Measurements from ENCODE around the gene KCNB1.
"Not testable (repeated sequence)": the region's sequence is repeated elsewhere in the genome, so short reads cannot be mapped to it uniquely, and the experiment has no call there.

KCNB1 gene

GRCh38 chr20:49433333-49433732, 49.1 kb downstream of the KCNB1 start:
- no peak for DNase-seq (ENCODE audit: low read depth)

DNA sequence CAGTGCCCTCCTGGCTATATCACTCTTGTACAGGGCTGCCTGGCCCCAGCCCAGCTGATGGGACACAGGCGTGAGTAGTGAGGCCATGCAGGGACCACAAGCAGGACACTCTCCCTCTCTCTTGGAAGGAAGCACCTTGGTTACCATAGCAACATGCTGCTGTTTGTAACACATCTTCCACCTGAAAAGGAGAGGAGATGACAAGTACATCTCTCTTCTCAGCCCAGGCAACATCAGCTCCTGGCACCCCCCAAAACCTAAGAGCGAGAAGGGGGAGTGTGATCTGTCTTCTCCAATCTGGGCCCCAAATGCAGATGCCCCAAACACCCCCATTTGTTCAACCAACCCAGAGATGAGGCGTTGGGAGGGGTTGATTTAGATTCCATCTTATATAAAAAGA, 49.9 kb downstream of the KCNB1 start:
- no peak for DNase-seq (ENCODE audit: low read depth)

DNA sequence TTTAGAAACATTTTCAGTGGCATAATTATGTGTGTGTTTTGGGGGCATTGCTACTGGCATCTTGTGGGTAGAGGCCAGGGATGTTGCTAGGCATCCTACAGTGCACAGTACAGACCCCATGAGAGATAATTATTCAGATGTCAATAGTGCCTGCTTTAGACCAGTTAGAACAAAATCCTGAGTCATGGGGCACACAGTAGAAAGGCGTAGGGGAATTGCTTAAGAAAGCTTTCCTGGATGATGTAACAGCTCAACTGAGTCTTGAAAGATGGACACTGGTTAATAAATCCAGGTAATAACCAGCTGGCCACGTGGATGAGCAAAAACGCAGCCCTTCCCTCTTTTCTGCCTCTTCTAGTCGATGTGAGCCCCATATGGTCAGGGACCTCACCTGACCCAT, 51.1 kb downstream of the KCNB1 start:
- DNase-seq (ENCODE audit: low read depth), result no peak

DNA sequence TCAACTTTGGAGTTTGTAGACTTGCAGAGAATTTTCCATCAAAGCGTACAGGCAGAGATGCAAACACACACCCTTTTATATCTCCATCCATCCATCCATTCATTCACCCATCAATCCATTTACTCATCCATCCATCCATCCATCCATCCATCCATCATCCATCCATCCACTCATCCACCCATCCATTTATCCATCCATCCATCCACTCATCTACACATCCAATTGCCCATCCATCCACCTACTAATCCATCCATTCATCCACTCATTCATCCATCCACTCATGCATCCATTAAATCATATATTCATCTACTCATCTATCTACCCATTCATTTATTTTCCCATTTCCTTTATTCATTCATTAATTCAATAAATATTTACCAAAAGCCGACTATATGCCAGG, 52.1 kb downstream of the KCNB1 start:
- no peak for DNase-seq (ENCODE audit: low read depth)

- no peak for DNase-seq (ENCODE audit: low read depth)
Observed at GRCh38 chr20:49427751-49428518, 54.5 kb downstream of the KCNB1 start.

DNA sequence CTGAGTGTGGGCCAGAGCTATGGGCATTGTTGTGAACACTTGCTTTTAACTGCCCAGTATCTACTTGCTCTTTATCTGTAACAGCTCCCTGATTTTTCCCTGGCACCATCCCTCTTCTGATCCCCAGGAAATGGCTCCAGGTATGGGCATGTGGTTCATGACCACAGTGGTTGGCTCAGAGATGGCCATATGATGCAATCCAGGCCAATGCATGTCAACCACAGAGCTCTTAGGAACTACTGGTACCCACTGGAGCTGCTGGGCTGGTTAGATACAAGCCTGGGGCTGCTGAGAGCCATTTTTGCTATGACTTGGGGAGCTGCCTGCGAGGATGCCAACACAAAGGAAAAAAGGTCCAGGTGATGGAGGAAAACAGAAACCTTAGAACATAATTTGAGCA, 55.6 kb downstream of the KCNB1 start:
- no peak for DNase-seq (ENCODE audit: low read depth)

GRCh38 chr20:49426395-49426794, 56.1 kb downstream of the KCNB1 start:
- DNase-seq (ENCODE audit: low read depth), result no peak

DNA sequence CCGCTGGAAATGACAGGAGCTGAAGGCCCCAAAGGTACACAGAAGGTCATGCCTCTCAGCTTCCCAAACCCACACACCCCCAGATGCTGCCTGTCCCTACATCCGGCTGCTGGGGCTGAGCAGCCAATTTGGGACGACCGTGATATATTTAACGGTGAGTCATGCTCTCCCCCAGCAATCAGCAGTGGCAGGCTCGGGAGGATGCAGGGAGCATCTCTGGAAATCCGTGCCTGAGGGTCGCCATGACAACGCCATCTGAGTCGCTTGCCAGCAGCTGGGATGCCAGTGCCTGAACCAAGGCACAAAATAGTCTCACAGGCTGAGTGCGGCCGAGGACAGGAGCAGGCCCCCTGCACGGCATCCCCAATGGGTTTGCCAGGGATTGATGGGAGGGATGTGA, 57.9 kb downstream of the KCNB1 start:
- no peak for DNase-seq (ENCODE audit: low read depth)

DNA sequence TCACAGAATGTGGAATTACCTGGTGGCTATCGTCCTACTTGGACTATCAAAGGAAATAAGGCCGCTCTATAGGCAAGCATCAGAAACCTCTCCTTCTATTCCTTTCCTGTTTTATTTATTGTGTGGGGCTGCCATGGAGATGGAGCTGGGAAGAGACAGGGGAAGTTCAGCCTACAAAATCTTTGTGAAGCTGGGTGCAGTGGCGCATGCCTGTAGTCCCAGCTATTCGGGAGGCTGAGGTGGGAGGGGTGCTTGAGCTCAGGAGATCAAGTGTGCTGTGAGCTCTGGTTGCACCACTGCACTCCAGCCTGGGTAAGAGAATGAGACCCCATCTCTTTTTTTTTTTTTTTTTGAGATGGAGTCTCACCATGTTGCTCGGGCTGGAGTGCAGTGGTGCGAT, 60.3 kb downstream of the KCNB1 start:
- no peak for DNase-seq (ENCODE audit: low read depth)

DNA sequence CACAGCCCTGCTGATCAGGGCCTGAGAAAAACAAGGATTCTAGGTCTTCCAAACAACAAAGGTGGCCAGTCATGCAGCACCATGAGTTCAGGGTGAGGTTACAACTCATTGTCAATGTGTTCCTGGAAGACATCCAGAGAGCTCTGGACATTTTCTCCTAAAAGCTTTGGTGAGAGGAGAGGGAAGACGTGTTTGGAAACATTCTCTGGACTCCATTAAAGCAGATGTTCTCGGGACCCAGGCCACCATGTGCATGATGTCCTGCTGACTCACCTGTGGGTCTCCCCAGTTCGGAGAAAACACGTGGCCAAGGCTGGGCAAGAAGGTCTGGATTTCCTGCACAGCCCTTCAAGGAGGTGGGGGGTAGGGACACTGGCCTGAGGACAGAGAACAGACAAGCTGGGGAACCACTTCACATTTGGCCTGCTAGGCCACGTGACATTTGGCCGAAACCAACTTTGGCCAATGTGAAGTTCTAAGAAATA, 61.6 kb downstream of the KCNB1 start:
- DNase-seq (ENCODE audit: low read depth), result no peak

- no peak for DNase-seq (ENCODE audit: low read depth)
Observed at GRCh38 chr20:49420292-49420691, 62.2 kb downstream of the KCNB1 start.

GRCh38 chr20:49419785-49420184, 62.7 kb downstream of the KCNB1 start:
- no peak for DNase-seq (ENCODE audit: low read depth)

GRCh38 chr20:49418809-49419208, 63.7 kb downstream of the KCNB1 start:
- DNase-seq (ENCODE audit: low read depth), result no peak

- no peak for DNase-seq (ENCODE audit: low read depth)
Observed at GRCh38 chr20:49417843-49418555, 64.5 kb downstream of the KCNB1 start.

DNA sequence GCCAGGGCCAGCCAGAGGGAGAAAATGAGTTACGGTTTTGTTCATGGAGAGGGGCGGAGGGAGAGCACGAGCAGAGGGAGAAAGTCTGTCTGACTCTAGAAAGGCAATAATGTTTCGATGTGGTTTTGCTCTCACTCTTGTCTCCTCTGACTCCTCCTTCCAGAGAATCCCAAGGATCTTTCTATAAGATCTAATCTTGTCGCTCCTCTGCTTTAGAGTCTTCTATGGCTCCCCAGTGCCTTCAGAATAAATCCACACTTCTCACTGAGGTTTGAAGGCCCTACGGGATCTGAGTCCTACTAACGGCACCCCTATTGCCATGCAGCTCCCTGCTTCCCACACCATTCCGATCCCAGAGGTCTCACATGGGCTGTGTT, 66.8 kb downstream of the KCNB1 start:
- DNase-seq (ENCODE audit: low read depth), result no peak

- DNase-seq (ENCODE audit: low read depth), result no peak
Observed at GRCh38 chr20:49415005-49415667, 67.3 kb downstream of the KCNB1 start.

- DNase-seq (ENCODE audit: low read depth), result no peak
Observed at GRCh38 chr20:49413677-49414076, 68.8 kb downstream of the KCNB1 start.

DNA sequence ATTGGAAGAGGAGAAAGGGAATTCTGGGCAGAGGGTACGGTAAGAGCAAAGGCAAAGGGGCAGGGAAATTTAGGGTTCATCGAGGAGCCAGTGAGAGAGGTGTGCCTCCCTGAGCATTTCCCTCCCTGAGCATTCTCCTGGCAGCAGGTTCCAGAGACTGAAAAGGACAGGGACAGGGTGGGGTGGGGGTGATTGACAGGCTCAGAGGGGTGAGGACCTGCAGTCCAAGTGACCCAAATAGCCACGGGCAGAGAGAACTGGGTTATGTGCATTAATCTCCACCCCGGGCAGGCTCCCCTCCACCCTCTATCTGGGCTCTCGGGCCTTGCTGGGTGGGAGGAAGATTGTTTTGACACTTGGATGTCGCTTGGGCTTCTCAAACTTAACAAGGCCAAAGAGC, 69.5 kb downstream of the KCNB1 start:
- DNase-seq (ENCODE audit: low read depth), result no peak

GRCh38 chr20:49412254-49412653, 70.2 kb downstream of the KCNB1 start:
- no peak for DNase-seq (ENCODE audit: low read depth)

GRCh38 chr20:49411221-49411925, 71.1 kb downstream of the KCNB1 start:
- no peak for DNase-seq (ENCODE audit: low read depth)

DNA sequence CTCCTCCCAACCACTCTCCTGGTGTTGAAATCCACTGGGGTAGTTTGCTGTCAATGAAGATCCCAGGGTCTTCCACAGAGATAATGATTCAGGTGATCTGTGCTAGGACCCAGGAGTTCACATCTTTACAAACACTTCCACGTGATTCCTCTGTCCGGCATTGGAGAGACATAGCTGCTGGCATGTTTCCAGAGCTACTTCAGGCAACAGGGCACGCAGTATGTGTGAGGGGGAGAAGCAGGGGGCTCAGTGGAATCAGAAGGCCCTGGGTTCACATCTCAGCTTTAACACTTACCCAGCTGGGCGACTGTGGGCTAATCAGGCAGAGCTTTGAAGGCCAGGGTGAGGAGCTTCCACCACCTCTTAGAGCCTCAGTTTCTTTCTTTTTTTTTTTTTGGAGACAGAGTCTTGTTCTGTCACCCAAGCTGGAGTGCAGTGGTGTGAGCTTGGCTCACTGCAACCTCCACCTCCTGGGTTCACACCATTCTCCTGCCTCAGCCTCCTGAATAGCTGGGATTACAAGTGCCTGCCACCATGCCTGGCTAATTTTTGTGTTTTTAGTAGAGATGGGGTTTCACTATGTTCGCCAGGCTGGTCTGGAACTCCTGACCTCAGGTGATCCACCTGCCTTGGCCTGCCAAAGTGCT, 72.4 kb downstream of the KCNB1 start:
- not testable (repeated sequence) for DNase-seq (ENCODE audit: low read depth)

Measured in T follicular helper cell (primary cell).